Heart right ventricle (tissue), 16 donors: ENCODE results near the gene RARS1. TPM values are rescaled to one million over a fixed set of nuclear protein-coding genes. Genes with fewer than 3 reads are reported as not detected.
A peak's percentile ranks its signal among the peaks of the same experiment; 100 is the strongest.

Experiments used
- ATAC-seq, 8 donors: fragments of 200-7000 bp; cut with Tn5 transposase; one replicate each; pipeline ENCODE4 v1.9.1; 2020; ENCODE audit warnings: mild to moderate bottlenecking in 8 of 8, moderate library complexity in 8 of 8, moderate number of reproducible peaks in 1 of 8
- DNase-seq, 2 donors: peaks; one replicate each; pipeline ENCODE4 v3.0.0-alpha.2; 2020
- H3K27ac ChIP-seq, 10 donors: fragments of 200-600 bp; sonication (generic) in 2 of 10; one replicate each; pipeline versions ENCODE4 v1.5.0 to v1.8.0; 2020 to 2022; ENCODE audit warnings: mild to moderate bottlenecking in 3 of 10
- H3K27me3 ChIP-seq, 7 donors: fragments of 200-600 bp; one replicate each; pipeline ENCODE4 v1.8.0; 2021 to 2022; ENCODE audit warnings: mild to moderate bottlenecking in 2 of 7
- H3K36me3 ChIP-seq, 9 donors: fragments of 200-600 bp; sonication (generic) in 1 of 9; one replicate each; pipeline versions ENCODE4 v1.5.0 to v1.8.0; 2020 to 2022; ENCODE audit warnings: mild to moderate bottlenecking in 2 of 9
- H3K4me1 ChIP-seq, 9 donors: fragments of 200-600 bp; sonication (generic) in 1 of 9; one replicate each; pipeline versions ENCODE4 v1.5.0 to v1.8.0; 2020 to 2022; ENCODE audit warnings: mild to moderate bottlenecking in 4 of 9
- H3K4me3 ChIP-seq, 10 donors: fragments of 200-600 bp; sonication (generic) in 2 of 10; one replicate each; pipeline versions ENCODE4 v1.5.0 to v1.8.0; 2020 to 2022; ENCODE audit warnings: mild to moderate bottlenecking in 7 of 10, moderate library complexity in 2 of 10
- H3K9me3 ChIP-seq, 11 donors: fragments of 200-600 bp in 10 of 11; sonication (generic) in 2 of 11; one replicate each; pipeline versions ENCODE4 v1.5.0 to v1.8.0; 2013 to 2022; ENCODE audit warnings: mild to moderate bottlenecking in 2 of 11, control low read depth in 1 of 11, moderate library complexity in 1 of 11
- WGBS, 2 donors: extraction: QIAGEN DNeasy Blood & Tissue Kit; methylation state at CpG; one replicate each; pipeline ENCODE4 v1.1.7; 2013; ENCODE audit warnings: inconsistent platforms in 1 of 2; 5-methylcytosine and 5-hydroxymethylcytosine counted together
- intact Hi-C, 10 donors: fragments of 100-400 bp; cut with DNase I; formaldehyde crosslinking; loops; one replicate each; pipeline versions ENCODE4 v1.11.1 to v1.14.2; 2022
- polyA plus RNA-seq, 2 donors: library from polyadenylated mRNA; stranded (reverse); fragments of 200-250 nt; gene quantifications; one replicate each; pipeline ENCODE4 v1.2.3, GENCODE V29; 2013
- total RNA-seq, 10 donors: library from RNA; stranded (reverse); fragmentation: NEBNext Ultra II Directional in 3 of 10; extraction: Animal tissue kit (Norgen Biotek cat#: 25700) in 3 of 10; gene quantifications; one replicate each; pipeline versions ENCODE4 v1.2.1 to v1.2.4, GENCODE V29; 2021 to 2023
- TF ChIP-seq, protein P1 (sequence below), 9 donors: fragments of 200-600 bp; sonication (generic) in 2 of 9; IDR thresholded peaks; one replicate each; pipeline versions ENCODE4 v1.5.0 to v1.8.0; 2021 to 2022; ENCODE audit warnings: antibody characterized with exemption in 9 of 9, mild to moderate bottlenecking in 5 of 9, moderate library complexity in 1 of 9
- donor health status: Arrhythmogenic right ventricular cardiomyopathy.
- donor health status: ischemic (EF 13 %, LVEDD 7.1; RV severe dilation, severe dysfunction).
- donor health status: healthy with polysubstance abuse.
- donor health status: DM: no; HTN: yes; CAD: no.
- donor health status: DM: no; HTN: no; CAD: no.
- donor health status: ischemic (EF 25% LVEDD 6.9; RV normal size, moderate dysfunction).
- donor health status: ischemic (EF 25% LVEDD 5.7; RV mildly dilated, moderate dysfunction).
- donor health status: healthy.
- donor health status: DM: yes; HTN: yes; CAD: no.
- donor health status: Ischemic cardiomyopathy.
- donor health status: ischemic (EF 35%, LVEDD 5.7; RV mildly dilated, moderate dysfunction).
- donor health status: nonischemic (EF 11% LVEDD 7.7; RV severe dilation, severe dysfunction).
- donor health status: DM: yes; HTN: yes; CAD: no.
- donor health status: PGD.
- donor health status: ischemic (EF 29% LVEDD 5.4; RV normal size, mild dysfunction).
- donor health status: nonischemic (EF 23%, LVEDD 6.1; RV moderate dilation, normal function).

RARS1 gene
- total and polyA plus RNA-seq, 12 donors = 22.4 to 52.5 (median 45.2) TPM

DNA sequence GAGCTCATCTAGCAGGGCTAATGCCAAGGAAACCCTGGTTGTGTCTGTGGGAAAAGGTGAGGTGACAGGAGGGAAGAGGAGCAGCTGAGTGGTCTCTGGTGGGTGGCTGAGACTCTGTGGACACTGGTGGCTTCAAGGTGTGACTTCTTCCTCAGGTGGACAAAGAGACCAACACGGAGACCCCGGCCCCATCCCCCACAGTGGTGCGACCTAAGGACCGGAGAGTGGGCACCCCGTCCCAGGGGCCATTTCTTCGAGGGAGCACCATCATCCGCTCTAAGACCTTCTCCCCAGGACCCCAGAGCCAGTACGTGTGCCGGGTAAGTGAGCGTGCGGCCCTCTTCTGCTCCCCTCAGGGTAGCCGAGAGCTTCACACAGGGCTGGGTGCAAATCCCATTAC, 31.1 kb upstream of the RARS1 start:
- 91 to 93% methylated on average over 12 of the region's 12 CpGs for WGBS, 2 donors
- Histone ChIP-seq H3K27ac (no peak overlapping the region), H3K4me1 (no peaks in the 10 kb centered on the region), H3K9me3 (peaks cover 0 to 5% (median 0%) of the 10 kb centered on the region in 11 donors), H3K4me3 (no peak overlapping the region), H3K36me3 (no peaks in the 10 kb centered on the region), H3K27me3 (peaks cover 0 to 3% (median 0%) of the 10 kb centered on the region in 7 donors)
- intact Hi-C loops = no loop called here
- DNase-seq = no peak
- TF ChIP-seq, protein P1, sequence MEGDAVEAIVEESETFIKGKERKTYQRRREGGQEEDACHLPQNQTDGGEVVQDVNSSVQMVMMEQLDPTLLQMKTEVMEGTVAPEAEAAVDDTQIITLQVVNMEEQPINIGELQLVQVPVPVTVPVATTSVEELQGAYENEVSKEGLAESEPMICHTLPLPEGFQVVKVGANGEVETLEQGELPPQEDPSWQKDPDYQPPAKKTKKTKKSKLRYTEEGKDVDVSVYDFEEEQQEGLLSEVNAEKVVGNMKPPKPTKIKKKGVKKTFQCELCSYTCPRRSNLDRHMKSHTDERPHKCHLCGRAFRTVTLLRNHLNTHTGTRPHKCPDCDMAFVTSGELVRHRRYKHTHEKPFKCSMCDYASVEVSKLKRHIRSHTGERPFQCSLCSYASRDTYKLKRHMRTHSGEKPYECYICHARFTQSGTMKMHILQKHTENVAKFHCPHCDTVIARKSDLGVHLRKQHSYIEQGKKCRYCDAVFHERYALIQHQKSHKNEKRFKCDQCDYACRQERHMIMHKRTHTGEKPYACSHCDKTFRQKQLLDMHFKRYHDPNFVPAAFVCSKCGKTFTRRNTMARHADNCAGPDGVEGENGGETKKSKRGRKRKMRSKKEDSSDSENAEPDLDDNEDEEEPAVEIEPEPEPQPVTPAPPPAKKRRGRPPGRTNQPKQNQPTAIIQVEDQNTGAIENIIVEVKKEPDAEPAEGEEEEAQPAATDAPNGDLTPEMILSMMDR (IDR thresholded peaks at IDR 0.05) = no peak
- peak in 1 of 8 donors; percentile 16 for ATAC-seq

DNA sequence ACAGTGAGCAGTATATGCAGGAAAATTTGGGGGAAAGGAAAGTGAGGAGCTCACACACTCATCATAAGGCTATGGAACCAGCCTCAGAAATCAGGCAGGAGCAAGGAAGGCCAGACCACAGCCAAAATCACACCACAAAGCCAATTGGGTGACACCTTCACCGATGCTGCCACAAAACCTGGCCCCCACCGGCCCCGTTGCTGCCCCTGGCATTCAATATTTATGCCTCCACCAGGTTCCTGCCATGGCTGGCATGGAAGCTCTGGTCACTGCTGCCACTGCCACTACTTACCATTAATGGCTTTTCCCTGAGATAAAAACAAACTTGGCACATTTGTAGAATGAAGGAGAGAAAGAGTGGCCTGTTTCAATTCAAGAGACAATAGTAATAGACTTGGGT, 28.7 kb upstream of the RARS1 start:
- no peaks in the 10 kb centered on the region for H3K36me3 ChIP-seq
- H3K4me3 ChIP-seq = no peak overlapping the region
- H3K27me3 ChIP-seq = peaks cover 0 to 3% (median 0%) of the 10 kb centered on the region in 7 donors
- DNase-seq (no peak), ATAC-seq (no peak)
- WGBS, 2 donors = 93 to 97% methylated on average over 3 of the region's 3 CpGs
- TF ChIP-seq, protein P1 (IDR thresholded peaks at IDR 0.05) = no peak
- no peak overlapping the region for H3K27ac ChIP-seq
- H3K4me1 ChIP-seq = no peaks in the 10 kb centered on the region
- intact Hi-C loops = no loop called here
- H3K9me3 ChIP-seq = peaks cover 0 to 5% (median 0%) of the 10 kb centered on the region in 11 donors

- Histone ChIP-seq H3K9me3 (peaks cover 0 to 5% (median 0%) of the 10 kb centered on the region in 11 donors), H3K27me3 (no peaks in the 10 kb centered on the region), H3K4me1 (no peaks in the 10 kb centered on the region), H3K4me3 (no peak overlapping the region), H3K36me3 (no peaks in the 10 kb centered on the region), H3K27ac (no peak overlapping the region)
- DNase-seq = no peak
- TF ChIP-seq, protein P1 (IDR thresholded peaks at IDR 0.05) = no peak
- intact Hi-C loops = no loop called here
- no peak for ATAC-seq
- WGBS, 2 donors = 86 to 96% methylated on average over 9 of the region's 9 CpGs
These were observed 25.7 kb upstream of the RARS1 start for GRCh38 chr5:168460606-168461005.

GRCh38 chr5:168463081-168463480, 23.2 kb upstream of the RARS1 start:
- H3K36me3 ChIP-seq = no peaks in the 10 kb centered on the region
- H3K4me1 ChIP-seq = no peaks in the 10 kb centered on the region
- no peak overlapping the region for H3K4me3 ChIP-seq
- TF ChIP-seq, protein P1 (IDR thresholded peaks at IDR 0.05) = no peak
- no peaks in the 10 kb centered on the region for H3K27me3 ChIP-seq
- H3K27ac ChIP-seq = no peak overlapping the region
- ATAC-seq (no peak), DNase-seq (no peak)
- H3K9me3 ChIP-seq = peaks cover 0 to 1% (median 0%) of the 10 kb centered on the region in 11 donors
- WGBS, 2 donors = 92 to 94% methylated on average over 2 of the region's 2 CpGs
- intact Hi-C loops = no loop called here
